ENCODE measurements around the gene ABTB2. TPM values are rescaled to one million over a fixed set of nuclear protein-coding genes. Genes with fewer than 3 reads are reported as not detected.
"Not testable (repeated sequence)": the region's sequence is repeated elsewhere in the genome, so short reads cannot be mapped to it uniquely, and the experiment has no call there.

The ABTB2 gene
- total RNA-seq, 1 donor from 2014 or later, result 24.7 TPM

GRCh38 chr11:34387653-34388052, 29.8 kb upstream of the ABTB2 start:
- no peak for DNase-seq
- peaks cover 2% of the 10 kb centered on the region for H3K9me3 ChIP-seq (replicated peaks)
- no peaks in the 10 kb centered on the region for H3K4me1 ChIP-seq
- no peak overlapping the region for H3K27ac ChIP-seq (replicated peaks)
- intact Hi-C loops (cut with micrococcal nuclease), result no loop called here
- no peaks in the 10 kb centered on the region for H3K27me3 ChIP-seq (ENCODE audit: low read depth)
- no peaks in the 10 kb centered on the region for H3K36me3 ChIP-seq
- no peak overlapping the region for H3K4me3 ChIP-seq
- no peak for TF ChIP-seq CTCF (IDR thresholded peaks at IDR 0.05; ENCODE audit: borderline replicate concordance)

- DNase-seq; H3K36me3 ChIP-seq; H3K27ac ChIP-seq (replicated peaks); H3K4me1 ChIP-seq; H3K9me3 ChIP-seq (replicated peaks); intact Hi-C loops (cut with micrococcal nuclease); H3K27me3 ChIP-seq (ENCODE audit: low read depth); H3K4me3 ChIP-seq: not testable (repeated sequence)
These were observed 28.5 kb upstream of the ABTB2 start for GRCh38 chr11:34386356-34386755.

- Histone ChIP-seq H3K9me3 (replicated peaks) (peaks cover 17% of the 10 kb centered on the region), H3K36me3 (no peaks in the 10 kb centered on the region), H3K27me3 (ENCODE audit: low read depth) (no peaks in the 10 kb centered on the region), H3K27ac (replicated peaks) (no peak overlapping the region), H3K4me3 (no peak overlapping the region), H3K4me1 (no peaks in the 10 kb centered on the region)
- DNase-seq, result no peak
- intact Hi-C loops (cut with micrococcal nuclease), result no loop called here
- TF ChIP-seq CTCF (IDR thresholded peaks at IDR 0.05; ENCODE audit: borderline replicate concordance), result no peak
These were observed 24.9 kb upstream of the ABTB2 start for GRCh38 chr11:34382532-34383276.

- H3K27me3 ChIP-seq (ENCODE audit: low read depth), result no peaks in the 10 kb centered on the region
- H3K4me1 ChIP-seq, result no peaks in the 10 kb centered on the region
- no peak for DNase-seq
- peaks cover 26% of the 10 kb centered on the region for H3K9me3 ChIP-seq (replicated peaks)
- TF ChIP-seq CTCF (IDR thresholded peaks at IDR 0.05; ENCODE audit: borderline replicate concordance), result no peak
- H3K36me3 ChIP-seq, result no peaks in the 10 kb centered on the region
- intact Hi-C loops (cut with micrococcal nuclease), result no loop called here
- H3K27ac ChIP-seq (replicated peaks), result no peak overlapping the region
- H3K4me3 ChIP-seq, result no peak overlapping the region
These were observed 24.0 kb upstream of the ABTB2 start for GRCh38 chr11:34381775-34382174.

GRCh38 chr11:34380696-34381095, 22.9 kb upstream of the ABTB2 start:
- Histone ChIP-seq H3K27ac (replicated peaks) (no peak overlapping the region), H3K4me3 (no peak overlapping the region), H3K36me3 (no peaks in the 10 kb centered on the region), H3K4me1 (no peaks in the 10 kb centered on the region), H3K27me3 (ENCODE audit: low read depth) (no peaks in the 10 kb centered on the region), H3K9me3 (replicated peaks) (peaks cover 37% of the 10 kb centered on the region)
- intact Hi-C loops (cut with micrococcal nuclease), result no loop called here
- no peak for DNase-seq
- TF ChIP-seq CTCF (IDR thresholded peaks at IDR 0.05; ENCODE audit: borderline replicate concordance), result no peak

- H3K27ac ChIP-seq (replicated peaks), result no peak overlapping the region
- intact Hi-C loops (cut with micrococcal nuclease), result no loop called here
- no peaks in the 10 kb centered on the region for H3K27me3 ChIP-seq (ENCODE audit: low read depth)
- no peak overlapping the region for H3K4me3 ChIP-seq
- H3K4me1 ChIP-seq, result no peaks in the 10 kb centered on the region
- H3K9me3 ChIP-seq (replicated peaks), result peaks cover 46% of the 10 kb centered on the region
- H3K36me3 ChIP-seq, result no peaks in the 10 kb centered on the region
- no peak for DNase-seq
- TF ChIP-seq CTCF (IDR thresholded peaks at IDR 0.05; ENCODE audit: borderline replicate concordance), result no peak
These were observed 21.7 kb upstream of the ABTB2 start for GRCh38 chr11:34379539-34379938.
